ENCODE data around the gene UBAC2.

GRCh38 chr13:99362362-99362761, 161.7 kb downstream of the UBAC2 start:
- TF ChIP-seq CTCF (conservative IDR thresholded peaks at IDR 0.05; ENCODE audit: low read length) (no peak), EZH2phosphoT487 (IDR thresholded peaks at IDR 0.05; ENCODE audit: borderline replicate concordance, low read depth, low read length) (no peak)

Data from OCI-LY7 (cell line).